Thyroid gland (tissue), 4 donors: ENCODE measurements around the gene NFXL1.

ENCODE experiments used
- CTCF ChIP-seq, 6 experiments: fragments of 200-600 bp in 3 of 6; fragments of 450-650 bp in 3 of 6; sonication (generic) in 3 of 6; IDR thresholded peaks; one replicate each; pipeline ENCODE4 v1.5.1; 2016 to 2019; ENCODE audit warnings: antibody characterized with exemption in 6 of 6, mild to moderate bottlenecking in 2 of 6, inconsistent platforms in 1 of 6, moderate library complexity in 1 of 6
- POLR2A ChIP-seq, 2 donors: fragments of 450-650 bp; IDR thresholded peaks; one replicate each; pipeline ENCODE4 v1.6.1; 2017; ENCODE audit warnings: antibody characterized with exemption in 2 of 2, mild to moderate bottlenecking in 2 of 2, moderate library complexity in 1 of 2

GRCh38 chr4:47835494-47835893 lies 78.9 kb downstream of the NFXL1 start:
- no peak for TF ChIP-seq POLR2A (IDR thresholded peaks at IDR 0.05)
- no peak for TF ChIP-seq CTCF (IDR thresholded peaks at IDR 0.05)
